Measurements from ENCODE around the gene AMZ2.
"Not testable (repeated sequence)": the region's sequence is repeated elsewhere in the genome, so short reads cannot be mapped to it uniquely, and the experiment has no call there.

AMZ2 gene

DNA sequence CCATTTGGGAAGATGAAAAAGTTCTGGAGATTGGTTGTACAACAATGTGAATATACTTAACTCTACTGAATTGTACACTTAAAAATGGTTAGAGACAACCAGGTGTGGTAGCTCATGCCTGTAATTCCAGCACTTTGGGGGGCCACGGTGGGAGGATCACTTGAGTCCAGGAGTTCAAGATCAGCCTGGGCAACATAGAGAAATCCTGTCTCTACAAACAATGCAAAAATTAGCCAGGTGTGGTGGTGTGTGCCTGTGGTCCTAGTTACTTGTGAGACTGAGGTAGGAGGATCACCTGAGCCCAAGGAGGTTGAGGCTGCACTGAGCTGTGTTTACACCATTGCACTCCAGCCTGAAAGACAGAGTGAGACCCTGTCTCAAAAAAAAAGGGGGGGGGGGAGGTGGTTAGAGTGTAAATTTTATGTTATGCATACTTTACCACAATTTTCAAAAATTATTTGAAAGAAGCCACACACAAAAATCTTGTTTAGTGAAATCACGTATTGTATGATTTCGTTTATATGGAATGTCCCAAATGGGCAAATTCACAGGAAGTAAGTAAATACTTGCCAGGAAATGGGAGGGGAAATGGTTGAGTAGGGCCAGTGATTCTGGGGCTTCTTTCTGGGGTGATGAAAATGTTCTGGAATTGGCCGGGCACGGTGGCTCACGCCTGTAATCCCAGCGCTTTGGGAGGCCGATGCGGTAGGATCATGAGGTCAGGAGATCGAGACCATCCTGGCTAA lies 37.1 kb upstream of the AMZ2 start:
- H3K27ac Mint-ChIP-seq = no peak overlapping the region
- DNase-seq = no peak
- peaks cover 59% of the 10 kb centered on the region for H3K4me1 Mint-ChIP-seq (ENCODE audit: low read depth)
- H3K4me3 Mint-ChIP-seq = no peak overlapping the region
- H3K9me3 Mint-ChIP-seq = no peaks in the 10 kb centered on the region
- H3K36me3 Mint-ChIP-seq (ENCODE audit: low read depth) = peaks cover 47% of the 10 kb centered on the region
- no peaks in the 10 kb centered on the region for H3K27me3 Mint-ChIP-seq

DNA sequence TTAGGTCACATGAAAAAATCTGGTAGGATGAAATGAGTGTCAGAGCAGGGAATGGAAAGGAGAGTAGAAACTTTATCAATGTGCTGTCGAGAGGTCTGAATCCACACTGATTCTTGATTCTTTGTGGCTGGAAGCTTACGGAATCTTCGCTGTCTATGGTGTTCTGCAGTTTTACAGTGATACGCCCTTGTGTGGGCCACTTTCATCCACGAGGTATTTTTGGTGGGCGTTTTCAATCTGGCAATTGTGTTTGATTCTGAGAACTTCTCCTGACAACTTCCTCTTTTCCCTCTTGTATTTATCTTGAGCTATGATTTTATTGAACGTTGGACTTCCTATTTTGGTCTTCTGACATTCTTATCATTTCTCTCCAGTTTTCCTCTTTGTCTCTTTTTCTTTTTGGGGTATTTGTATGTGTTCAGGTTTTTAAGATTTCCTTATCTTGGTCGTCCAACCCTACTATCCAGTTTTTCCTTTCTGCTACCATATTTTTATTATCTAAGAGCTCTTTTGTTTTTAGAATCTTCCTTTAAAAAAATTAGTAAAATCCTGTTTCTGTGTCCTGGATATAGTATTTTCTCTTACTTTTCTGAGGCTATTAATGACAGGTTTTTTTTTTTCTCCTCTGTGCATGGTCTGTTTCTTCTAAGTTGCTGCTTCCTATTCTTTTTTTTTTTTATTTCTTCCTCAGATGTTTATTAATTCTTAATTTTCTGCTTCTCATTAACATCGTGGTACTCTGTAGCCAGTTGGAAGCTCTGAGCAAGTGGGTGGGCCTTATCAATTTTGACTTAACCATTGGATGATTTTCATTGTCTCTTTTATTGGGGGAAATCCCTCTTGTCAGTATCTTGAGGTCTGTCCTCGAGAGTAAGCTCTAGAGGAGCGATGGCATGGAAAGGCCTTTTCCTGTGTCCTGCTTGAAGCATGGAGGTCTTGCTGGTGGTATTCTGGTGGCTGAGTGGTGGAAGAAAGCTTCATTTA lies 34.1 kb upstream of the AMZ2 start:
- H3K4me3 Mint-ChIP-seq, DNase-seq, H3K27me3 Mint-ChIP-seq, H3K9me3 Mint-ChIP-seq: not testable (repeated sequence)
- Mint-ChIP-seq H3K27ac (peak overlapping the region; percentile 71), H3K4me1 (ENCODE audit: low read depth) (peaks cover 39% of the 10 kb centered on the region), H3K36me3 (ENCODE audit: low read depth) (peaks cover 48% of the 10 kb centered on the region)

DNA sequence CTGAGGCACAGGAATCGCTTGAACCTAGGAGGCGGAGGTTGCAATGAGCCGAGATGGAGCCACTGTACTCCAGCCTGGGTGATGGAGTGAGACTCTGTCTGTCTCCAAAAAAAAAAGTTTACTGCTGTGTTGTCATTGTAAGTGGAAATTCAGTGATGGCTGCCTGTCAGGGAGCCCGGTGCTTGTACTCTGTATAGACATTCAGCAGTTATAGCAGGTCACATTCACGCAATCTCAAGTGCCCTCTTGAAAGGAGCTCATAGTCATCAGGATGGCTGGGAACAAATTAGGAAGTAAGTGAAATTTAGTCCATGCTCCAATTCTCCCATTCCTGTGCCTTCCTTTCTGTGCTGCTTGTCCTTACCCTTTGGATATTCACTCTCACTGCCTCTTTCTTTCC lies 32.4 kb upstream of the AMZ2 start:
- not testable (repeated sequence) for H3K9me3 Mint-ChIP-seq, H3K4me3 Mint-ChIP-seq, H3K27me3 Mint-ChIP-seq, DNase-seq, H3K27ac Mint-ChIP-seq
- Mint-ChIP-seq H3K4me1 (ENCODE audit: low read depth) (peaks cover 36% of the 10 kb centered on the region), H3K36me3 (ENCODE audit: low read depth) (peaks cover 43% of the 10 kb centered on the region)

DNA sequence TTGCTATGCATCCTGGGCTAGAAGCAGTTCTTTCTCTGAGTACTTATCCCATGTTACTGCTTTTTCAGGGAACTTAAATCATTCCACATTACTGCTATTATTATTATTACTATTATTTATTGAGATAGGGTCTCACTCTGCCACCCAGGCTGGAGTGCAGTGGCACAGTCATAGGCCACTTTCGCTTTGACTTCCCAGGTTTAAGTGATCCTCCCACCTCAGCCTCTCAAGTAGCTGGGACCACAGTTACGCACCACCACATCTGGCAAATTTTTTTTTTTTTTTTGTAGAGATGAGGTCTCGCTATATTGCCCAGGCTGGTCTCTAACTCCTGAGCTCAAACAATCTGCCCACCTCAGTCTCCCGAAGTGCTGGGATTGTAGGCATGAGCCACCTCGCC lies 28.4 kb upstream of the AMZ2 start:
- not testable (repeated sequence) for H3K4me3 Mint-ChIP-seq, H3K9me3 Mint-ChIP-seq, H3K27me3 Mint-ChIP-seq, DNase-seq, H3K27ac Mint-ChIP-seq
- H3K4me1 Mint-ChIP-seq (ENCODE audit: low read depth) = peaks cover 18% of the 10 kb centered on the region
- peaks cover 24% of the 10 kb centered on the region for H3K36me3 Mint-ChIP-seq (ENCODE audit: low read depth)

DNA sequence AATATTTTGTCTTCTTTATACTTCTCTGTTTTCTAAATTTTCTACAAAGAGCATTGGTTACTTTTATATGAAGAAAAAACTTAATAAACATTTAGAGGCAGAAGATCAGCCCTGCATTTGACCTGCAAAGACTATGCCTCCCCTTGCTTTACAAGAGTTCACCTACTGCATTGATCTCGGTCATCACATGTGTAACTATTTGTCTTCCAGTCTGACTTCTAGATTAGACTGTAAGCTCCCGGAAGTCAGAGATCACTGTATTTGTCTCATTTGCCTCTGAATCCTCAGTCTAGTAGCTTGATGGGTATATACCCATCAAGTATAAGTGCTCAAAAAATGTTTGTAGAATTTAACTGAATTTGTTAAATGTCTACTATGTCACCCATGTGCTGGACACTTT lies 27.7 kb upstream of the AMZ2 start:
- not testable (repeated sequence) for H3K27me3 Mint-ChIP-seq, H3K4me3 Mint-ChIP-seq, H3K27ac Mint-ChIP-seq, DNase-seq, H3K9me3 Mint-ChIP-seq
- peaks cover 20% of the 10 kb centered on the region for H3K36me3 Mint-ChIP-seq (ENCODE audit: low read depth)
- peaks cover 15% of the 10 kb centered on the region for H3K4me1 Mint-ChIP-seq (ENCODE audit: low read depth)

DNA sequence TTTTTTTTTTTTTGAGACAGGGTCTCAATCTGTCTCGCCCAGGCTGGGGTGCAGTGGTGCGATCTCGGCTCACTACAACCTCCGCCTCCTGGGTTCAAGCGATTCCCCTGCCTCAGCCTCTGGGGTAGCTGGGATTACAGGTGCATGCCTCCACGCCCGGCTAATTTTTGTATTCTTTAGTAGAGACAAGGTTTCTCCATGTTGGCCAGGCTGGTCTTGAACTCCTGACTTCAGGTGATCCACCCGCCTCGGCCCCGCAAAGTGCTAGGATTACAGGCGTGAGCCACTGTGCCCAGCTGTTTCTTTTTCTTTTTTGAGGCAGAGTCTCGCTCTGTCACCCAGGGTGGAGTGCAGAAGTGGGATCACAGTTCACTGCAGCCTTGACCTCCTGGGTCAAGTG lies 27.1 kb upstream of the AMZ2 start:
- not testable (repeated sequence) for H3K9me3 Mint-ChIP-seq, DNase-seq, H3K27ac Mint-ChIP-seq, H3K4me3 Mint-ChIP-seq, H3K27me3 Mint-ChIP-seq
- Mint-ChIP-seq H3K4me1 (ENCODE audit: low read depth) (peaks cover 13% of the 10 kb centered on the region), H3K36me3 (ENCODE audit: low read depth) (peaks cover 20% of the 10 kb centered on the region)

DNA sequence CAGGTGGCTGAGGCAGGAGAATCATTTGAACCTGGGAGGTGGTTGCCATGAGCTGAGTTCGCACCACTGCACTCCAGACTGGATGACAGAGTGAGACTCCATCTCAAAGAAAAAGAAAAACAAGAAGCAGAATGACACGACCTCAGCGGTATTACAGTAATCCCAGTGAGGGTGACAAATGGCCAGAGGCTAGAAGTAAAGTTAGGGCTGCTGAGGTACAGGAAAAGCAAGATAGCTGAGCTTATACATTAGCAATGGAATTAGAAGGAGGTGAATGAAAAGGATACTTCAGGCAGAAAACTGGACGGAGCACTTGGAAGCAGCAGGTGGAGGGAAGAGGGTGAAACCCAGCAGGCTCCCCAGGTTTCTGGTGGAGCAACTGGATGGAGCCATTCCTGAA lies 26.1 kb upstream of the AMZ2 start:
- Mint-ChIP-seq H3K9me3 (no peaks in the 10 kb centered on the region), H3K4me1 (ENCODE audit: low read depth) (peaks cover 11% of the 10 kb centered on the region), H3K4me3 (no peak overlapping the region), H3K36me3 (ENCODE audit: low read depth) (peaks cover 19% of the 10 kb centered on the region), H3K27me3 (no peaks in the 10 kb centered on the region), H3K27ac (no peak overlapping the region)
- DNase-seq = no peak

DNA sequence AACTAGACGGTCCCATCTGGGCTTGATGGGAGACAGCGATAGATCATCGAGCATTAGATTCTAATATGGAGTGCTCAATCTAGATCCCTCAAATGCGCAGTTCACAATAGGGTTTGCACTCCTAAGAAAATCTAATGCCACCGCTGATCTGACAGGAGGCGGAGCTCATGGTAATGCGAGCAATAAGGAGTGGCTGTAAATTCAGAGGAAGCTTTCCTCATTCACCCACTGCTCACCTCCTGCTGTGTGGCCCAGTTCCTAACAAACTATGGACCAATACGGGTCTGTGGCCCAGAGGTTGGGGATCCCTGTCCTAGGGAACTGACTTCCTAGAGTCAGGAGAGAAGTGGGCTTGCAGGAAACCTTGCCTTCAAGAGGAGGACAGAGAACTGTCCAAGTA lies 25.2 kb upstream of the AMZ2 start:
- Mint-ChIP-seq H3K27ac (peak overlapping the region; percentile 71), H3K4me3 (no peak overlapping the region), H3K9me3 (no peaks in the 10 kb centered on the region), H3K27me3 (no peaks in the 10 kb centered on the region), H3K36me3 (ENCODE audit: low read depth) (peaks cover 16% of the 10 kb centered on the region), H3K4me1 (ENCODE audit: low read depth) (peaks cover 14% of the 10 kb centered on the region)
- no peak for DNase-seq

DNA sequence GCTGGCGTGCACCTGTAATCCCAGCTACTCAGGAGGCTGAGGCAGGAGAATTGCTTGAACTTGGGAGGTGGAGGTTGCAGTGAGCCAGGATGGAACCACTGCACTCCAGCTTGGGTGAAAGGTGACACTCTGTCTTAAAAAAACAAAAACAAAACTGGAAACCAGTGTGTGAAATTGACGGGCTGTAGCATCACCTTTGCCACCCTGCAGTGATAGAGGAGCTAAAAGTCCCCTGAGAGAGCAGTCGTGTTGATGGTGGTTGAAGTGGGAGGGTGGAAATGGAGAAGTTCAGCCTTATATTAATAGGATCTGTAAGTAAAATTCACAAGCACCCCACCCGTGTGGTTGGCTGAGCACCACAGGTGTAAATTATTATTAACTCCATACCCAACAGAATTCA lies 22.8 kb upstream of the AMZ2 start:
- not testable (repeated sequence) for H3K27me3 Mint-ChIP-seq; H3K36me3 Mint-ChIP-seq (ENCODE audit: low read depth); H3K9me3 Mint-ChIP-seq; DNase-seq; H3K27ac Mint-ChIP-seq; H3K4me3 Mint-ChIP-seq
- peaks cover 29% of the 10 kb centered on the region for H3K4me1 Mint-ChIP-seq (ENCODE audit: low read depth)

DNA sequence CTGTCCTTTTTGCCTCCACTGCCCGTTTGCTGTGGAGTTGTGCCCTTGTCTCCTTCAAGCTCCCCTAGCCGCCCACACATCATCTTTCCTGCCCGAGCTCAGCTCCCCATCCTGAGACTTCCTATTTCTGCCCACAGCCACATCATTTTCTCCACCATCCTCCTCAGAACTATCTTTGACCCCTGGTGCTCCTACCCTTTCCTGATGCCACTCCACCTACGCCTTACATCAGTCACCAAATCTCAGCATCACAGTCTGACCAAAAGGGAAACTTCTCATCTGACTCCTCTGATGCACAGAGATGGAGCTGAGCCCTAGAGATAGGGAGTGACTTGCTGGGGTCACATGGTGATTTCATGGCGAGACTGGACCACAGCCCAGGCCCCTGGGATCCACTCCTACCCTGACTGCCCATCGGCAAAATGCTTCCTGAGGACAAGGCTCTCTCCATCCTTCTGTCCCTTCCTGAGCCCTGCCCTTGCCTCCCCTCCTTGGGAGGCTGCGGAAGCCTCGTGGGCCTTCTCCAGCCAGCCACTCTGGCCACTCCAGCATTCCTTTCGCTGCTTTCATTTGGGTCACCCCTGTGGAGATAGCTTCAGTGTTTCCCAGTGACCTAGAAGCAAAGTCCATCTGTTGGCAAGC lies 19.7 kb upstream of the AMZ2 start:
- peak overlapping the region; percentile 73 for H3K27ac Mint-ChIP-seq
- H3K4me1 Mint-ChIP-seq (ENCODE audit: low read depth) = peaks cover 34% of the 10 kb centered on the region
- H3K9me3 Mint-ChIP-seq; H3K36me3 Mint-ChIP-seq (ENCODE audit: low read depth); DNase-seq; H3K4me3 Mint-ChIP-seq; H3K27me3 Mint-ChIP-seq: not testable (repeated sequence)

DNA sequence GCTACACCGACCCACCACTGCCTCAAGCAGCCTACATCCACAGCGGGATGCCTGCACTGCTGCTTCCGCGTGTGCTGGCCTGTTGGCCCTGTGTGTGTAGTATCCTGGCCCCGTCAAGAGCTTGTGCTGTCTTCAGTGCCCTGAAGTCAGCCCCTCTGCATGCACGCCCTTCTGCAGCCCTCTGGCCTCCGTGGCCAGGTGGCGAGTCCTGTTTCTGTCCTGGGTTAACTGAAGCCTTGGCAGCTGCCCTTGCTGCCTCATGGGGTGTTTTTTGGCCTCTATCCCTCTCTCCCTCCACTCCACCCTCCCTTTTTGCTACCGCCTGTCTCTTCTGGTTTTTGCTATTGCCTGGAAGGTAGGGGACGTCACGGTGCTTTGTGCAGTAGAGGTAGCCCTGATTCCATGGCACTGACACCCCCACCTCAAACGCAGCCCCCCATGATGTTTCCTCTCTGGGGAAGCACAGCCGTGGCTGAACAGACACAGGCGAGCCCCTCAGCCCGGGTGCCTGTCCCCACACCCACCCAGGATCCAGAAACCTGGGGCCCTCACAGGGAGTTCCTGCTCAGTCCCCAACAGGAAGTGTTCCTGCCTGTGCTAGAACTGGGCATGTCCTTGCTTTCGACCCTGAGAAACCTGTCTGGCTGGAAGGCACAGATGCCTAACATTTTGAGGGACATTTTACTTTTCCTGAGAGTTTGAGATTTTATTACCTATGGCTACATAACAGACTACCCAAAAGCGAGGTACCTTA lies 18.8 kb upstream of the AMZ2 start:
- no peaks in the 10 kb centered on the region for H3K9me3 Mint-ChIP-seq
- no peaks in the 10 kb centered on the region for H3K36me3 Mint-ChIP-seq (ENCODE audit: low read depth)
- peak overlapping the region; percentile 73 for H3K27ac Mint-ChIP-seq
- no peak for DNase-seq
- no peak overlapping the region for H3K4me3 Mint-ChIP-seq
- no peaks in the 10 kb centered on the region for H3K27me3 Mint-ChIP-seq
- peaks cover 35% of the 10 kb centered on the region for H3K4me1 Mint-ChIP-seq (ENCODE audit: low read depth)

DNA sequence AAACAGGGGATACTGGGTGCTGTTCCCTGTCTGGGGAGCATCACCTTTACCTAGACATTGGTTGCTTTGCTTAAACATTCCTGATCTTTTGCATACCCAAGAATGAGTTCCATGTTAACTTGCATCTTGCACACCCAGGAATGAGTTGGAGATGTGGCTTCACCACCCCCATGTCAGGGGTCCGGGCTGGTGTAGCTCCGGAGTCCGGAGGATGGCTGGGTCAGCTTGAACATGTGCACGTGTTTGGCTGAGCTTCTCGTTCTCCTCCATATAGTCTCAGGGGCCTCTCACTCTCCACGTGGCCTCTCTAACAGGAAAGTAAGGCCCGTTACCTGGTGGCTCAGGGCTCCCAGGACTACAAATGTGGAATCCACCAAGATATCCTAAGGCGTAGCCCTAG lies 18.2 kb upstream of the AMZ2 start:
- Mint-ChIP-seq H3K4me1 (ENCODE audit: low read depth) (peaks cover 37% of the 10 kb centered on the region), H3K4me3 (no peak overlapping the region), H3K27me3 (no peaks in the 10 kb centered on the region), H3K27ac (no peak overlapping the region), H3K36me3 (ENCODE audit: low read depth) (no peaks in the 10 kb centered on the region), H3K9me3 (no peaks in the 10 kb centered on the region)
- no peak for DNase-seq

DNA sequence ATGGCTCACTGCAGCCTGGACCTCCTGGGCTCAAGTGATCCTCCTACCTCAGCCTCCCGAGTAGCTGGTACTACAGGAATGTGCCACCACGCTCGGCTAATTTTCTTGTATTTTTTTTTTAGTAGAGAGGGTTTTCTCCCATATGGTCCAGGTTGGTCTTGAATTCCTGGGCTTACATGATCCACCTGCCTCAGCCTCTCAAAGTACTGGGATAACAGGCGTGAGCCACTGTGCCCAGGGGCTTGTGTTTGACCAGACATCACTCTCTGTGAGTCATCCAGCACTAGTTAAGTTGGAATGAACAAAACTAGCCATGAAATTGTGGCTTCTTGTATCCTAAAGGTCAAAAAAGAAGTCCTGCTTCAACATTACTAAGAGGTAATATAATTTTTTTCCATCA lies 16.7 kb upstream of the AMZ2 start:
- peaks cover 48% of the 10 kb centered on the region for H3K4me1 Mint-ChIP-seq (ENCODE audit: low read depth)
- not testable (repeated sequence) for H3K36me3 Mint-ChIP-seq (ENCODE audit: low read depth); H3K4me3 Mint-ChIP-seq; H3K27ac Mint-ChIP-seq; DNase-seq; H3K9me3 Mint-ChIP-seq; H3K27me3 Mint-ChIP-seq

DNA sequence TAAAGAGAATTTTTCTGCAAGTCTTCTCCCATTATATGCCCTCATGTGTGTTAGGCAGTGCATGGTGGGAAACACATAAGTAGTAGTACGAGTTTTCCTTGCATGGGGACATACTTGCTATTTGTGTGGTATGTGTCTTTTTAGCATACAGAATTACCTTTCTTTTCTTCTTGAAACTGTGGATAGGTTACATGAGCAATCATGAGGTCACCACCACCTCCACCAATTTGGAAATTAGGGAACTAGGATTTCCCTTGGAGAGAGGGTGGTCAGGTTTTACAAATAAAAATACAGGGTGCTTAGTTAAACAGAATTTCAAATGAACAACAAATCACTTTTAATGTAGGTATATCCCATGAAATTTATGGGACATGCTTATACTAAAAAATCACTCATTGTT lies 16.3 kb upstream of the AMZ2 start:
- Mint-ChIP-seq H3K27ac (no peak overlapping the region), H3K27me3 (no peaks in the 10 kb centered on the region), H3K36me3 (ENCODE audit: low read depth) (no peaks in the 10 kb centered on the region), H3K4me1 (ENCODE audit: low read depth) (peaks cover 48% of the 10 kb centered on the region), H3K4me3 (no peak overlapping the region), H3K9me3 (no peaks in the 10 kb centered on the region)
- no peak for DNase-seq

Data from activated T-cell treated with anti-CD3 and anti-CD28 coated beads, Interleukin-2, amount 50 U/mL, for 24 hours (primary cell).